Pancreas (tissue), 10 donors: Measurements from ENCODE around the gene CDHR5. TPM values are rescaled to one million over a fixed set of nuclear protein-coding genes. Genes with fewer than 3 reads are reported as not detected.
"Not testable (repeated sequence)": the region's sequence is repeated elsewhere in the genome, so short reads cannot be mapped to it uniquely, and the experiment has no call there.

Experiments
- ATAC-seq, 4 donors: fragments of 200-7000 bp; cut with Tn5 transposase; one replicate each; pipeline versions ENCODE4 v1.8.0 to v1.9.1; 2020; ENCODE audit warnings: mild to moderate bottlenecking in 4 of 4, moderate library complexity in 4 of 4
- DNase-seq, 6 donors: peaks; one replicate each; pipeline ENCODE4 v3.0.0-alpha.2; 2020
- FAIRE-seq: peaks from 2 replicates; lab custom pipeline; 2012; peaks lifted over from hg19 to GRCh38; lab: Jason Lieb, UNC
- H3K27ac ChIP-seq, 4 donors: fragments of 200-600 bp; sonication (generic); 1 replicate in 3 of 4; 2 replicates in 1 of 4; pipeline versions ENCODE4 v1.5.0 to v1.8.0; 2020
- H3K27me3 ChIP-seq, 4 donors: fragments of 200-600 bp; one replicate each; pipeline ENCODE4 v1.8.0; 2021
- H3K36me3 ChIP-seq, 3 donors: fragments of 200-600 bp; sonication (generic) in 1 of 3; one replicate each; pipeline versions ENCODE4 v1.5.0 to v1.8.0; 2020 to 2021
- H3K4me1 ChIP-seq, 3 donors: fragments of 200-600 bp; one replicate each; pipeline ENCODE4 v1.8.0; 2021
- H3K4me3 ChIP-seq, 4 donors: fragments of 200-600 bp; sonication (generic) in 2 of 4; one replicate each; pipeline versions ENCODE4 v1.5.0 to v1.8.0; 2020 to 2021
- H3K9me3 ChIP-seq, 4 donors: fragments of 200-600 bp; one replicate each; pipeline ENCODE4 v1.8.0; 2021
- CTCF ChIP-seq, 4 donors: fragments of 200-600 bp; sonication (generic) in 3 of 4; IDR thresholded peaks; one replicate each; pipeline versions ENCODE4 v1.5.0 to v1.8.0; 2021; ENCODE audit warnings: antibody characterized with exemption in 4 of 4
- WGBS, 2 donors: extraction: QIAGEN DNeasy Blood & Tissue Kit; methylation state at CpG; one replicate each; pipeline ENCODE4 v1.1.7; 2013; 5-methylcytosine and 5-hydroxymethylcytosine counted together
- intact Hi-C, 3 donors: fragments of 100-400 bp; cut with DNase I; formaldehyde crosslinking; loops; one replicate each; pipeline versions ENCODE4 v1.11.1 to v1.14.2; 2022
- polyA plus RNA-seq, 2 donors: library from polyadenylated mRNA; stranded (reverse); fragments of 200-250 nt; gene quantifications; one replicate each; pipeline ENCODE4 v1.2.3, GENCODE V29; 2013
- total RNA-seq, 6 donors: library from RNA; stranded (reverse); fragmentation: NEBNext Ultra II Directional in 4 of 6; extraction: Animal tissue kit (Norgen Biotek cat#: 25700) in 4 of 6; gene quantifications; one replicate each; pipeline versions ENCODE4 v1.2.1 to v1.2.4, GENCODE V29; 2021 to 2023
- donor health status: healthy with polysubstance abuse.
- donor health status: DM: no; HTN: no; CAD: no; lungs with moderate emphysema.
- donor health status: DM: no; HTN: no; CAD: no.
- donor health status: control.
- donor health status: control.
- donor health status: Bipolar disorder and iron deficiency.
- donor health status: DM: yes; HTN: yes; CAD: no.
- donor health status: DM: no; HTN: no; CAD: no.
- donor health status: DM: no; HTN: no; CAD: no.
- donor health status: DM: yes; HTN: yes; CAD: no.

The CDHR5 gene
- total and polyA plus RNA-seq, 8 donors = 0.61 to 4.4 (median 1.5) TPM

GRCh38 chr11:575996-576768 lies 48.6 kb downstream of the CDHR5 start, which contains the start of gene PHRF1:
Gene PHRF1, plus strand, starts transcription at chr11:576470. Its CDS starts 5,043 bp downstream, at chr11:581513.
- TF ChIP-seq CTCF (IDR thresholded peaks at IDR 0.05) = no peak
- peaks cover 22 to 33% (median 28%) of the 10 kb centered on the region in 3 donors for H3K4me1 ChIP-seq
- intact Hi-C loops = no loop called here
- H3K27me3 ChIP-seq = no peaks in the 10 kb centered on the region
- H3K4me3 ChIP-seq = peak within 1 kb of the TSS; percentile 64 to 81 (median 78)
- FAIRE-seq (no peak), DNase-seq (peak; percentile 95 to 99 (median 96)), ATAC-seq (peak; percentile 88 to 95 (median 92))
- peak within 1 kb of the TSS; percentile 94 to 99 (median 95) for H3K27ac ChIP-seq
- no peaks in the 10 kb centered on the region for H3K36me3 ChIP-seq
- H3K9me3 ChIP-seq = no peaks in the 10 kb centered on the region
- 0% methylated on average over 55 to 87 of the region's 99 CpGs for WGBS, 2 donors

DNA sequence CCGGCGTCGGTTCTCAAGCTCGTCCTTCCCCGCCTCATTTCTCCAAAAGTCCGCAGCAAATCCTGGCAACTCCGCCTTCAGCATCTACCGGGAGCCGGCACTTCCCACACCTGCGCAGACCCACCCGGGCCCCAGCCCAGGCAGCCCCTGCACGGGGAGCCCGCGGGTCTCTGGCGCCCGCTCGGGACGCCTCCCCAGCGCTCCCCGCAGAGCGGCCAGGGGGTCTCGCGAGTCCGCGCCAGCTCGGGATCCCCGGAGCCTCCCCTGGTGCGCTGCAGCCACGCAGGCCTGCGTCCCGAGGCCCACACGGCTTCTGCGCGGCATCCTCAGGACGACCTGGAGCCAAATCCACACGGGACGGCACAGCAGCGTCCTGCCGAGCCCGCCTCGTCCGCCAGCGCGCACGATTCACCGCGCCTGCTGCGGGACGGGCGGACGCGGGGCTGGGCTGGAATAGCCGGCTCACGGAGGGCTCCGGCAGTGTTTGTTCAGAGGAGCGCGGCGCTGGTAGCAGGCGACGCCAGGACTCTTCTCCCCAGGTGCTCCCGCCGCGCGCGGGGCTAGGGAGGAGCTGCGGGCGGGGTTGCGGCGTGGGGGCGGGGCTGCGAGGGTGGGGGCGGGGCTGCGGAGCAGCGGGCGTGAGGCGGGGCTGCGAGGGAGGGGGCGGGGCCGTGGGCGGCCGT lies 49.3 kb downstream of the CDHR5 start:
- FAIRE-seq (no peak), DNase-seq (peak; percentile 61 to 92 (median 72)), ATAC-seq (peak; percentile 2 to 78 (median 64))
- peak overlapping the region; percentile 49 to 63 (median 54) for H3K27ac ChIP-seq
- H3K27me3 ChIP-seq = no peaks in the 10 kb centered on the region
- no peaks in the 10 kb centered on the region for H3K36me3 ChIP-seq
- H3K9me3 ChIP-seq = no peaks in the 10 kb centered on the region
- 1 to 2% methylated on average over 51 to 72 of the region's 81 CpGs for WGBS, 2 donors
- no peak for TF ChIP-seq CTCF (IDR thresholded peaks at IDR 0.05)
- peak overlapping the region; percentile 55 to 79 (median 68) for H3K4me3 ChIP-seq
- peaks cover 22 to 31% (median 26%) of the 10 kb centered on the region in 3 donors for H3K4me1 ChIP-seq
- intact Hi-C loops = no loop called here

DNA sequence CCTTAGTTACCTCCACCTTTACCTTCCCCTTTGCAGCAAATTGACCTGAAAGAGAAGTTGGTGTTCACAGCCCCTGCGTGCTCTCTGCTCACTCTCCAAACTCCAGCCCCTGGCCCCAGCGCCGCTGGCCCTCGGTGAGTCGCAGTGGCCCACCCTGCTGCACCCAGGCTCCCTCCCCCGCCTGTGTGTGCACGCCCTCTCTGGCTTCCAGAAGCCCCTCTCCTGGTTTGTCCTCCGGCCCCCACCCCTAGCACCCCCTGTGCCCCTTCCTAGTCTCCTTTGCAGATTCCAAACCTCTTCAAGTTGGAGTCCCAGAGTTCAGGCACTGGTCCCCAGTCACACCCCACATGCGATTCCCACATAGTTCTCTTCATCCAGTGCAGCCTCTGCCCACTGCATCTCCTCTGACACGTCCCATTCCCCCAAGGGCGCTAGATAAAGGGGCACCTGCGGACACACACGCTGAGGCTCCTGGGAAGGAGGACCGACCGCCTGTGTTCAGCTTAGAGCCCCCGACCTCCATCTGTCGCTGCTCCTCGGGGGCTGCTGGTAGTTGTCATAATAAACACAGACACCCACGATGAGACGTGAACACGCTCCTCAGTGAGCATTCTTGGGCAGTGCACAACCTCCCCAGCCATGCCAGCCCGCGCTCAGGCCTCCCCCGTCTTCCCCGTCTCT lies 50.0 kb downstream of the CDHR5 start:
- H3K27me3 ChIP-seq = no peaks in the 10 kb centered on the region

GRCh38 chr11:574031-574570 lies 50.7 kb downstream of the CDHR5 start:
- ATAC-seq, H3K27me3 ChIP-seq, FAIRE-seq, H3K36me3 ChIP-seq, H3K27ac ChIP-seq, H3K4me3 ChIP-seq, H3K9me3 ChIP-seq, intact Hi-C loops: not testable (repeated sequence)
- peak in 1 of 6 donors; percentile 17 for DNase-seq
- H3K4me1 ChIP-seq = peaks cover 13 to 21% (median 17%) of the 10 kb centered on the region in 3 donors
- WGBS, 2 donors = 69 to 75% methylated on average over 14 of the region's 14 CpGs

More for the DNA sequence above, 50.0 kb downstream of the CDHR5 start:
- H3K4me1 ChIP-seq = peaks cover 20 to 24% (median 21%) of the 10 kb centered on the region in 3 donors
- intact Hi-C loops = no loop called here
- H3K36me3 ChIP-seq = no peaks in the 10 kb centered on the region
- 32 to 33% methylated on average over 25 of the region's 25 CpGs for WGBS, 2 donors
- DNase-seq (peak in 2 of 6 donors; percentile 58 to 71), FAIRE-seq (no peak), ATAC-seq (no peak)
- no peaks in the 10 kb centered on the region for H3K9me3 ChIP-seq
- no peak for TF ChIP-seq CTCF (IDR thresholded peaks at IDR 0.05)
- H3K27ac ChIP-seq = peak overlapping the region in 1 of 4 donors; percentile 63
- H3K4me3 ChIP-seq = peak overlapping the region in 3 of 4 donors; percentile 65 to 79 (median 70)
